NCI-H1417 (cell line): Measurements from ENCODE around the gene RERE.
"Not testable (repeated sequence)": the region's sequence is repeated elsewhere in the genome, so short reads cannot be mapped to it uniquely, and the experiment has no call there.

ENCODE experiments used
- DNase-seq, 3 experiments: peaks; one replicate each; lab custom pipeline; 2025; lab: John Stamatoyannopoulos, UW

The RERE gene

GRCh38 chr1:8642114-8642513 is 175.3 kb downstream of the RERE start:
- no peak for DNase-seq

- DNase-seq: peak in 1 of 3 experiments; percentile 13
Observed at GRCh38 chr1:8641377-8641997, 176.0 kb downstream of the RERE start.

GRCh38 chr1:8640950-8641349 is 176.5 kb downstream of the RERE start:
- DNase-seq: no peak

- DNase-seq: no peak
Observed at GRCh38 chr1:8639148-8639547, 178.3 kb downstream of the RERE start.

- DNase-seq: peak in 1 of 3 experiments; percentile 22
Observed at GRCh38 chr1:8633741-8634501, 183.5 kb downstream of the RERE start.

- DNase-seq: peak in 2 of 3 experiments; percentile 9 to 69
Observed at GRCh38 chr1:8632102-8632501, 185.3 kb downstream of the RERE start.

- DNase-seq: no peak
Observed at GRCh38 chr1:8631163-8631562, 186.3 kb downstream of the RERE start.

GRCh38 chr1:8629241-8630091 is 188.0 kb downstream of the RERE start:
- DNase-seq: peak; percentile 74 to 96 (median 84)

GRCh38 chr1:8628606-8629005 is 188.8 kb downstream of the RERE start:
- DNase-seq: no peak

- DNase-seq: peak in 1 of 3 experiments; percentile 31
Observed at GRCh38 chr1:8627728-8628127, 189.7 kb downstream of the RERE start.

- no peak for DNase-seq
Observed at GRCh38 chr1:8625981-8626898, 191.2 kb downstream of the RERE start.

GRCh38 chr1:8625491-8625890 is 191.9 kb downstream of the RERE start:
- DNase-seq: no peak

- not testable (repeated sequence) for DNase-seq
Observed at GRCh38 chr1:8623651-8624192, 193.7 kb downstream of the RERE start.

- DNase-seq: peak in 2 of 3 experiments; percentile 46 to 86
Observed at GRCh38 chr1:8621785-8622348, 195.6 kb downstream of the RERE start.

- peak in 2 of 3 experiments; percentile 22 to 63 for DNase-seq
Observed at GRCh38 chr1:8621034-8621582, 196.3 kb downstream of the RERE start.

GRCh38 chr1:8619917-8620502 is 197.4 kb downstream of the RERE start:
- peak in 2 of 3 experiments; percentile 61 to 87 for DNase-seq

GRCh38 chr1:8619419-8619818 is 198.0 kb downstream of the RERE start:
- DNase-seq: not testable (repeated sequence)

- DNase-seq: not testable (repeated sequence)
Observed at GRCh38 chr1:8616791-8617190, 200.6 kb downstream of the RERE start.

GRCh38 chr1:8611634-8612515 is 205.6 kb downstream of the RERE start:
- DNase-seq: peak in 1 of 3 experiments; percentile 49
